ENCODE results near the gene PNLDC1. TPM values are rescaled to one million over a fixed set of nuclear protein-coding genes. Genes with fewer than 3 reads are reported as not detected.

PNLDC1 gene
- total and polyA plus RNA-seq, 9 of the 15 experiments (the other 6 are each of a cell fraction or from before 2014, with no cell fraction given): 0.12 TPM; not detected in 8

DNA sequence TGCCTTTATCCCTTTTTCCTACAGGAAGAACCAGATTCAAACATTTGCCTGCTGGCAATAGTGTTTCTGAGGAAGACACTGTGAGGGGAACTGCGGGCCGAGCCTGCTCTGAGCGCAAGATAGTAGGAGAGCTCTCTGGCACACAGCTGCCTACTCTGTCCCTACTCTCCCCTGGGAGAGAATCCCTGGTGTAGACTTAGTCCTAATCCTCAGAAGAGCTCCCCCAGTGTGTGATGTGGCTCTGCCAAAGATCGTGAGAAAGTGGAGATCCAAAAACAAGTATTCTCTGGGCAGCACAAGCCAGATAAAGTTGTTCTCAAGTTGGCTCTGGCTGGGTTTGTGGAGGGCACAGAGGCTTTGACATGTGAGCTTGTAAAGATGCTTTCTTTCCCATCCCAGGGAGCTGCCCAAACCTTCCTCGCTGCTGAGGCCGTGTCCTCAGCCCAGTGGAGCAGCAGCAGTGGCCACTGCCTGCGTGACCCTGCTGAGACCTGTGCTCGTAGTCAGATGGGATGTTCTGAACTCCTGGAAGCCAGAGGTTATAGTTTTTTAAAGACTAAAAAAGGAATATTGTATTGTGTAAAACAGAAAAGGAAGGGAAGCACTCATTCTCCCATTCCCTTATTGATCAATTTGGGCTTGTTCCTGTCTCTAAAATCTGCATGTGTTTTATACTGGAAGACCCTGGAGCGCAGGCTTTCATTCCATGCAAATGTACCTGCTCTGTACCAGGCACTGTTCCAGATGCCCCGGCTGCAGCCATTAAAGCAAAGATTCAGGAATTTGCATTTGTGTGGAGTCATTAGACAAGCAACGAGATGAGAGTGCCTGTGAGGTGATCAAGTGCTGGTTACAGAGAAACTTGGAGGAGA, 30.7 kb downstream of the PNLDC1 start (continued):
- TF ChIP-seq, protein P1, sequence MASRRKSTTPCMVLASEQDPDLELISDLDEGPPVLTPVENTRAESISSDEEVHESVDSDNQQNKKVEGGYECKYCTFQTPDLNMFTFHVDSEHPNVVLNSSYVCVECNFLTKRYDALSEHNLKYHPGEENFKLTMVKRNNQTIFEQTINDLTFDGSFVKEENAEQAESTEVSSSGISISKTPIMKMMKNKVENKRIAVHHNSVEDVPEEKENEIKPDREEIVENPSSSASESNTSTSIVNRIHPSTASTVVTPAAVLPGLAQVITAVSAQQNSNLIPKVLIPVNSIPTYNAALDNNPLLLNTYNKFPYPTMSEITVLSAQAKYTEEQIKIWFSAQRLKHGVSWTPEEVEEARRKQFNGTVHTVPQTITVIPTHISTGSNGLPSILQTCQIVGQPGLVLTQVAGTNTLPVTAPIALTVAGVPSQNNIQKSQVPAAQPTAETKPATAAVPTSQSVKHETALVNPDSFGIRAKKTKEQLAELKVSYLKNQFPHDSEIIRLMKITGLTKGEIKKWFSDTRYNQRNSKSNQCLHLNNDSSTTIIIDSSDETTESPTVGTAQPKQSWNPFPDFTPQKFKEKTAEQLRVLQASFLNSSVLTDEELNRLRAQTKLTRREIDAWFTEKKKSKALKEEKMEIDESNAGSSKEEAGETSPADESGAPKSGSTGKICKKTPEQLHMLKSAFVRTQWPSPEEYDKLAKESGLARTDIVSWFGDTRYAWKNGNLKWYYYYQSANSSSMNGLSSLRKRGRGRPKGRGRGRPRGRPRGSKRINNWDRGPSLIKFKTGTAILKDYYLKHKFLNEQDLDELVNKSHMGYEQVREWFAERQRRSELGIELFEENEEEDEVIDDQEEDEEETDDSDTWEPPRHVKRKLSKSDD (conservative IDR thresholded peaks at IDR 0.05; ENCODE audit: low read length): no peak
- TF ChIP-seq ZBTB17 (CRISPR knock-in tag; IDR thresholded peaks at IDR 0.05) (no peak), TEAD1 (CRISPR knock-in tag; IDR thresholded peaks at IDR 0.05) (no peak), ZKSCAN3 (CRISPR knock-in tag; IDR thresholded peaks at IDR 0.05) (no peak), ZNF407 (IDR thresholded peaks at IDR 0.05; ENCODE audit: low read depth) (no peak)
